GM18511 (cell line): ENCODE results near the gene GSK3A.

Experiments used
- ATAC-seq: cut with Tn5 transposase; IDR thresholded peaks from one replicate; pipeline ENCODE4 v1.9.1; 2021; ENCODE audit warnings: mild to moderate bottlenecking, moderate library complexity; ENCODE audit not compliant: unreplicated experiment

GSK3A gene

GRCh38 chr19:42242512-42243409, at the start of gene GSK3A:
GSK3A (minus strand) TSS chr19:42242602; CDS start chr19:42242465, 137 bp downstream.
- peak; percentile 68 for ATAC-seq

- no peak for ATAC-seq
Measured at GRCh38 chr19:42291435-42291810, 49.0 kb upstream of the GSK3A start.

DNA sequence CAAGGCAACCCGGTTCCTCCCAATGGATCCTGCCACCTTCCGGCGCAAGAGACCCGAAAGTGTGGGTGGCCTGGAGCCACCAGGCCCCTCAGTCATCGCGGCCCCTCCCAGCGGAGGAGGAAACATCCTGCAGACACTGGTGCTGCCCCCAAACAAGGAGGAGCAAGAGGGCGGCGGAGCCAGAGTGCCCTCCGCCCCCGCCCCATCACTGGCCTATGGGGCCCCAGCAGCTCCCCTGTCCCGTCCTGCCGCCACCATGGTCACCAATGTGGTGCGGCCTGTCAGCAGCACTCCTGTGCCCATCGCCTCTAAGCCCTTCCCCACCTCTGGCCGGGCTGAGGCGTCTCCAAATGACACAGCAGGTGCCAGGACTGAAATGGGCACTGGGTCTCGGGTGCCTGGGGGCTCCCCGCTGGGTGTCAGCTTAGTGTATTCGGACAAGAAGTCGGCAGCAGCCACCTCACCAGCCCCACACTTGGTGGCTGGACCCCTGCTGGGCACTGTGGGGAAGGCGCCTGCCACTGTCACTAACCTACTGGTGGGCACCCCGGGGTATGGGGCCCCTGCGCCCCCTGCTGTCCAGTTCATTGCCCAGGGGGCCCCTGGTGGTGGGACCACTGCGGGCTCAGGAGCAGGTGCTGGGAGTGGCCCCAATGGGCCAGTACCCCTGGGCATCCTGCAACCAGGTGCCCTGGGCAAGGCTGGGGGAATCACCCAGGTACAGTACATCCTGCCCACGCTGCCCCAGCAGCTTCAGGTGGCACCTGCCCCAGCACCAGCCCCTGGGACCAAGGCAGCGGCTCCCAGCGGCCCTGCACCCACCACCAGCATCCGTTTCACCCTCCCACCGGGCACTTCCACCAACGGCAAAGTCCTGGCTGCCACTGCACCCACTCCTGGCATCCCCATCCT, 48.4 kb upstream of the GSK3A start:
- ATAC-seq: no peak

DNA sequence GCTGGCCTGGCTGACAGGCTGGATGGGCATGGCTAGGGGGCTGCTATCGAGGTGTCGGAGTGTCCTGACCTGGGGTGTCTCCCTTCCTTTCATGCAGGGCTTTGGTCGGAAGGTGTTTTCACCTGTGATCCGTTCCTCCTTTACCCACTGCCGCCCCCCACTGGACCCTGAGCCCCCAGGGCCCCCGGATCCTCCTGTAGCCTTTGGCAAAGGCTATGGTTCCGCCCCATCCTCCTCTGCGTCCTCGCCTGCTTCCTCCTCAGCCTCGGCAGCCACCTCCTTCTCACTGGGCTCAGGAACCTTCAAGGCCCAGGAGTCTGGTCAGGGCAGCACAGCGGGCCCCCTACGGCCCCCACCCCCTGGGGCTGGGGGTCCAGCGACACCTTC, 47.7 kb upstream of the GSK3A start:
- ATAC-seq: no peak

DNA sequence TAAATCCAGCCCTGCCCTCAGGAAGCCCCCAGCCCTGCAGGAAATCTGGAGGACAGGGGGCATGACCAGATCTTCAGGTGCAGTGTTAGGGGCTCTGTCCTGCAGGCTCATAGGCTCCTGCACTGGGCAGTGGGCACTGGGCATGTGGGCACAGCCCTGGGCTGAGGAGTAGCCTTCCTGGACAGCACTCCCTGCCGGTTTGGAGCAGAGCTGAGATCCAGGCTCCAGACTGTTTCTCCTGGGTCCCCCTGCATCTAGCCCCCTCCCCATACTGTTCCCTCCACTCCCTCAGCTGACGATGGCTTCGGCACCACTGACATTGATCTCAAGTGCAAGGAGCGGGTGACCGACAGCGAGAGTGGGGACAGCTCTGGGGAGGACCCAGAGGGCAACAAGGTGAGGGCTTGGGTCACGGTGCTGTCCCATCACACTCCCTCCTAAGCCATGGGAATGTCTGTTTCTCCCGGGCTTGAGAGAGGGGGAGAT, 47.2 kb upstream of the GSK3A start:
- ATAC-seq: no peak

GRCh38 chr19:42288881-42289555, 46.6 kb upstream of the GSK3A start:
- ATAC-seq: no peak

GRCh38 chr19:42288387-42288786, 46.0 kb upstream of the GSK3A start:
- ATAC-seq: no peak

DNA sequence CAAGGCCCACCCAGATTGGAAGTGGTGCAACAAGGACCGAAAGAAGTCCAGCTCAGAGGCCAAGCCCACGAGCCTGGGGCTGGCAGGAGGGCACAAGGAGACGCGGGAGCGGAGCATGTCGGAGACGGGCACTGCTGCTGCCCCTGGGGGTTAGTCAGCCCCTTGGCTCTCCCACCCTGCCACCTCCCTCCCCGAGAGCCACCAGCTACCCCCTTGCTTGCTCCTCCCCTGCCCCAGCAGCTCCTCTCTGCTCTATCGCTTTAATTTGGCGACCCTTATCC, 45.4 kb upstream of the GSK3A start:
- no peak for ATAC-seq

GRCh38 chr19:42287017-42287826, 44.8 kb upstream of the GSK3A start:
- no peak for ATAC-seq

DNA sequence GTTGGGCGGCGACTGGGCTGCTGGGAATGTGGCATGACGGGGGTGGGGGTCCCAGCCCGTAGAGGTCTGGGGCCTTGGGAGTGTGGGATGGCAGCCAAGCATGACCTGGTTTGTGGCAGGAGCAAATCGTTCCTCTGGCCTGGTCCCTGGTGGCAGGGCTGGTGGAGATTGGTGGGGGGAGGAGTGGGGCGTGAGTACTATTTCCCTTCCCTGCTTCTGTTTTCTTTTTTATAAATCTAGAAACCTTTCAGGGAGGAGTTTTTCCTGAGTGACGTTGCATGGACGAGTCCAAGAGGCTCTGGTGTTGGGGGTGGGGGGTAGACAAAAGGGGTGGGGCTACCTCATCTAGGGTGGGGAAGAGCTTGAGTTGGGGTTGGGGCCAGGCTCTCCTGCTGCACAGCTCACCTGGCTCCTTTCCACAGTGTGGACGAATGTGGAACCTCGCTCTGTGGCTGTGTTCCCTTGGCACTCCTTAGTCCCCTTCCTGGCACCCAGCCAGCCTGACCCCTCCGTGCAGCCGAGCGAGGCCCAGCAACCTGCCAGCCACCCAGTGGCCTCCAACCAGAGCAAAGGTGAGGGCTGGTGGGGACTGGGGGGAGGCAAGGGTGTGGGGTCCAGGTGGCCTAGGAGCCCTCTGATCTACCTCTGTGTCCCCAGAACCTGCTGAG, 44.1 kb upstream of the GSK3A start:
- no peak for ATAC-seq

DNA sequence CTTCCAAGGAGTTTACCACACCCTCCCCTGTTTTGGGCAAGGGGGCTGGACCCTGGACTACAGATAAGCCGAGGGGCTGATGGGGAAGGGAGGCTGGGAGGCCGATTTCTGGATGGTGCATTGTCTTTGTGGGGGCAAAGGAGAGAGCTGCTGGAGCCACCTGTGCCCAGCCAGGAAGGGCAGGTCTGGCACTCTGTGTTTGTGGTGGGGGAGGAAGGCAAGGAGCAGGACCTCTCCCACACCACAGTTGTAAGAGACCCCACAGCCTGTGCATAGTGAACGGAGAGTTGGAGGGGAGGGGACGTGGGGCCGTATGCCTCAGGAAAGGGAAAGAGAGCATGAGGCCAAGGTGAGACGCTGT, 43.6 kb upstream of the GSK3A start:
- ATAC-seq: no peak

GRCh38 chr19:42285541-42285941, 43.1 kb upstream of the GSK3A start:
- ATAC-seq: no peak

- ATAC-seq: no peak
Measured at GRCh38 chr19:42284591-42285341, 42.4 kb upstream of the GSK3A start.

- ATAC-seq: peak; percentile 34
Measured at GRCh38 chr19:42284066-42284501, 41.7 kb upstream of the GSK3A start.

- peak; percentile 46 for ATAC-seq
Measured at GRCh38 chr19:42283188-42284065, 41.0 kb upstream of the GSK3A start.

DNA sequence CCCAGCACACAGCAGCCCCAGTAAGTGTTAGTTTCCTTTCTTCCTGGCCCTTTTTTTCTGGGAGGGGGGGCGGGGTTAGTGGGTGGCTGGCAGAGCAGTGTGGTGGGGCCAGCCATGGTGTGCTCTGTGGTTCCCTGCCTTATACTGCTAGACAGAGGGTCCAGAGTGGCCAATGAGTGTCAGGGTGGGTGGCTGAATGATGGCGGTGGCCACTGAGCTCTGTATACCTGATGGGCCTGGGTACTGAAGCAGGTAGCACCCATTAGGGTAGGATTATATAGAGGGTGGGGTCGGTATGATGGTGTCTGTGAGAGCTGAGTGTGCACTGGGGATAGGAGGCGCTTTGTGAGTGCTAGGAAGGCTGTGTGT, 40.4 kb upstream of the GSK3A start:
- no peak for ATAC-seq

DNA sequence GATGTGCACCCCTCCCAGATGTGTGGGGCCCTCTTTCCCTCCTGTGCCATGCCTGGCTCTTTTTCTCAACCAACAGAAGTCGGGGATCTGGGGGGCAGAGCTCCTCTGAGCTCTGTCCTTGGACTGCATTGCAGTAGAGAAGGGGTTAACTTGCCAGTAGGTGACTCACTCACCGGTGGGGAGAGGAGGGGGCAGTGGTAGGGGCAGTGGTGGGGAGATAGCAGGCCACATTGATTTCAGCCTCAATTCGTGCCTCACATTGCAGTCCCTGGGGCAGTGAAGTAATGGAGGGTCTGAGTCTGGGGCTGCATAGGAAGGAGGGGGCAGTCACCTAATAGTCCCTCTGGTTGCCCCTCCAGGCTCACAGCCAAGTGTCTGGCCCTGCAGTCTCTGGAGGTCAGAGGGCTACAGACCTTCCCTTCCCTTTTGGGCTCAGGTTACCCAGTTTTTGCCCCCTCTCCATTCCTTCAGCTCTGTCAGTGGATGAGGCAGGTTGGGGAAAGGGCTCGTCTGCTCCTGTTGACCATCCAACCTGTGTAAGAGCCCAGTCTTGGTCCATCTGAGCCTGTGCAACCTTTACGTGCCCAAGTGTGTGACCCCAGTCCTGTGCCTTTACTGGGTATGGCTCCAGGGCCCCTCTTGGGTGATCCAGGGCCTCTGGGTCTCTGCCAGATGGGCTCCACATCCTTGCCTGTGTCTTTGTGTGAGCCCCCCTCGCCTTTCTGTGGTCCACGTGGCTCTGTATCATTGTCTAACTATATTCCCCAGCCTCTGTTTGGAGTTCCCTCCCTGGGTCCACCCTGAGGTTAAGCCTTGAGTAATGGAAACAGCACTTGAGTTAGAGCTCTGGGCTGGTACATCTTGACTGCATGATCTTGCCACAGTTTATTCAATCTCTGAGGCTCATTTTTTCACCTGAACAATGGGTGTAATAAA, 39.7 kb upstream of the GSK3A start:
- ATAC-seq: no peak
